ENCODE measurements around the gene R3HDML. TPM values are rescaled to one million over a fixed set of nuclear protein-coding genes. Genes with fewer than 3 reads are reported as not detected.

R3HDML gene
- total RNA-seq, 2 experiments from 2014 or later, result not detected

DNA sequence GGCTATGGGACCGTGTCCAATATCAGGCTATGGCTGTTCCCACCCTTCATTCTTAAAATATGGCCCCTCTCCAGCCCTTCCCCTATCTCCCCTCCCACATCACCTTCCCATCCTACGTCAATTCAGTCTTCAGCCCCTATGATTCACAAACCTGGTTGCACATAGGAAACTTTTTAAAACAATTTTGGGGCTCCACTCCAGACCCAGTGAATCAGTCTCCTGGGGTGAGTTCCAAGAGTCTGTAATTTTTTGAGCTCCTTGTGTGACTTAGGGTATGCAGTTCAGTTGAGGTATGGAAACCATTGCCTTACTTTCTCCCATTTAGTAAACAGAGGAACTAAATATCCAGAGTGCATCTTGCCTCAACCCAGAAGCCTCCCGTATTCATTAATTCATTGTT, 24.2 kb downstream of the R3HDML start:
- ATAC-seq, result no peak
- Mint-ChIP-seq H3K27ac (no peak overlapping the region), H3K4me1 (ENCODE audit: low read depth) (no peaks in the 10 kb centered on the region), H3K4me3 (no peak overlapping the region), H3K9me3 (no peaks in the 10 kb centered on the region), H3K27me3 (peaks cover 3% of the 10 kb centered on the region), H3K36me3 (ENCODE audit: low read depth) (no peaks in the 10 kb centered on the region)
- DNase-seq, result no peak
- TF ChIP-seq CTCF (IDR thresholded peaks at IDR 0.05), result no peak
- intact Hi-C loops (cut with micrococcal nuclease), result no loop called here
- ChIA-PET POLR2A (interaction anchor here (0.6 kb wide), 1 partner anchor 64 kb away, joined by 3 read pairs; no protein-coding TSS in a partner anchor), CTCF (interaction anchor here (1.0 to 1.4 kb wide), 3 partner anchors 24 to 145 kb away, joined by 3 to 5 read pairs (median 3); no protein-coding TSS in a partner anchor)

GRCh38 chr20:44362466-44362940, 25.7 kb downstream of the R3HDML start:
- POLR2A ChIA-PET, result no interaction called here

GRCh38 chr20:44364068-44364467, 27.2 kb downstream of the R3HDML start:
- ChIA-PET CTCF (no interaction called here), POLR2A (no interaction called here)
- ATAC-seq (no peak), DNase-seq (no peak)
- intact Hi-C loops (cut with micrococcal nuclease), result no loop called here
- H3K36me3 Mint-ChIP-seq (ENCODE audit: low read depth), result no peaks in the 10 kb centered on the region
- H3K4me1 Mint-ChIP-seq (ENCODE audit: low read depth), result no peaks in the 10 kb centered on the region
- no peaks in the 10 kb centered on the region for H3K9me3 Mint-ChIP-seq
- H3K27ac Mint-ChIP-seq, result no peak overlapping the region
- H3K4me3 Mint-ChIP-seq, result no peak overlapping the region
- H3K27me3 Mint-ChIP-seq, result no peaks in the 10 kb centered on the region
- TF ChIP-seq CTCF (IDR thresholded peaks at IDR 0.05), result no peak

More at GRCh38 chr20:44362466-44362940, 25.7 kb downstream of the R3HDML start:
- DNase-seq (no peak), ATAC-seq (no peak)
- Mint-ChIP-seq H3K4me3 (no peak overlapping the region), H3K9me3 (no peaks in the 10 kb centered on the region), H3K27me3 (no peaks in the 10 kb centered on the region), H3K4me1 (ENCODE audit: low read depth) (no peaks in the 10 kb centered on the region), H3K27ac (no peak overlapping the region), H3K36me3 (ENCODE audit: low read depth) (no peaks in the 10 kb centered on the region)
- intact Hi-C loops (cut with micrococcal nuclease), result no loop called here
- TF ChIP-seq CTCF (IDR thresholded peaks at IDR 0.05), result no peak
- CTCF ChIA-PET, result no interaction called here

DNA sequence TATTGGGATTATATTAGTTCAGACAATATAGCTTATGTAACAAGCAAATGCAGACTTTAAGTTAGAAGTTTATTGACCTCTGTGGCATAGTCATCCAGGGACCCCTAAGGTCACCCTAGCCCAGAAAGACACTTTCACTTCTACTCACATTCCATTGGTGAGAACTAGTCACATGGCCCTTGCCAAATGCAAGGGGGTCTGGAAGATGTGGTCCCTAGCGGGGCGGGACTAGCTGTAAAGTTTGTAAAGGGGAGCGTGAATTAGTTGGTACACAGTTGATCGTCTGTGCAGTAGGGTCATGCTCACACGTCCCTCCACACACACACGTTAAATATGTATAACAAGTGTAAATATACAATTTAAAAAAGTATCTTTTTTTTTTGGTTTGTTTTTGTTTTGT, 27.9 kb downstream of the R3HDML start:
- Mint-ChIP-seq H3K9me3 (no peaks in the 10 kb centered on the region), H3K4me3 (no peak overlapping the region), H3K27me3 (no peaks in the 10 kb centered on the region), H3K36me3 (ENCODE audit: low read depth) (no peaks in the 10 kb centered on the region), H3K4me1 (ENCODE audit: low read depth) (no peaks in the 10 kb centered on the region), H3K27ac (no peak overlapping the region)
- ChIA-PET CTCF (no interaction called here), POLR2A (no interaction called here)
- DNase-seq (no peak), ATAC-seq (no peak)
- intact Hi-C loops (cut with micrococcal nuclease), result no loop called here
- TF ChIP-seq CTCF (IDR thresholded peaks at IDR 0.05), result no peak

- ChIA-PET POLR2A (interaction anchor here (0.6 kb wide), 1 partner anchor 16 kb away, joined by 3 read pairs; no protein-coding TSS in a partner anchor), CTCF (interaction anchor here (1.0 kb wide), 1 partner anchor 56 kb away, joined by 3 read pairs; no protein-coding TSS in a partner anchor)
- no peak for DNase-seq
- H3K9me3 Mint-ChIP-seq, result no peaks in the 10 kb centered on the region
- no peaks in the 10 kb centered on the region for H3K36me3 Mint-ChIP-seq (ENCODE audit: low read depth)
- no peak for TF ChIP-seq CTCF (IDR thresholded peaks at IDR 0.05)
- no peaks in the 10 kb centered on the region for H3K4me1 Mint-ChIP-seq (ENCODE audit: low read depth)
- no peaks in the 10 kb centered on the region for H3K27me3 Mint-ChIP-seq
- no peak overlapping the region for H3K4me3 Mint-ChIP-seq
- intact Hi-C loops (cut with micrococcal nuclease), result no loop called here
- ATAC-seq, result no peak
- no peak overlapping the region for H3K27ac Mint-ChIP-seq
Measured at GRCh38 chr20:44367746-44368145, 30.9 kb downstream of the R3HDML start.
